DLD1 (cell line): ENCODE results near the gene PXN.
"Not testable (repeated sequence)": the region's sequence is repeated elsewhere in the genome, so short reads cannot be mapped to it uniquely, and the experiment has no call there.

Experiments used
- in situ Hi-C: cut with HindIII; loops from 2 replicates; pipeline ENCODE4 v1.10.0; 2017; ENCODE audit warnings: low sequenced_read_pairs

PXN gene

GRCh38 chr12:120211904-120212283, 53.6 kb downstream of the PXN start:
- in situ Hi-C loops: no loop called here

GRCh38 chr12:120211243-120211903, 54.2 kb downstream of the PXN start:
- in situ Hi-C loops: no loop called here

GRCh38 chr12:120209851-120210250, 55.7 kb downstream of the PXN start:
- in situ Hi-C loops: no loop called here

GRCh38 chr12:120207227-120207626, 58.3 kb downstream of the PXN start:
- in situ Hi-C loops: no loop called here

- in situ Hi-C loops: not testable (repeated sequence)
These were observed 58.7 kb downstream of the PXN start for GRCh38 chr12:120206781-120207180.

- in situ Hi-C loops: no loop called here
These were observed 59.3 kb downstream of the PXN start for GRCh38 chr12:120206228-120206627.

- in situ Hi-C loops: no loop called here
These were observed 61.4 kb downstream of the PXN start for GRCh38 chr12:120204171-120204570.

- in situ Hi-C loops: no loop called here
These were observed 65.1 kb downstream of the PXN start for GRCh38 chr12:120200364-120200800.

- in situ Hi-C loops: no loop called here
These were observed 65.8 kb downstream of the PXN start for GRCh38 chr12:120199595-120200306.

GRCh38 chr12:120199025-120199424, 66.5 kb downstream of the PXN start:
- in situ Hi-C loops: no loop called here

GRCh38 chr12:120197542-120197887, 68.0 kb downstream of the PXN start:
- in situ Hi-C loops: no loop called here

- in situ Hi-C loops: not testable (repeated sequence)
These were observed 68.6 kb downstream of the PXN start for GRCh38 chr12:120196817-120197541.

GRCh38 chr12:120196363-120196762, 69.2 kb downstream of the PXN start:
- in situ Hi-C loops: no loop called here

- in situ Hi-C loops: no loop called here
These were observed 70.8 kb downstream of the PXN start, which contains the start of gene GCN1 for GRCh38 chr12:120194534-120195395. GCN1 (minus strand) TSS chr12:120194715; CDS start chr12:120194697, 18 bp downstream.

GRCh38 chr12:120194226-120194533, 71.3 kb downstream of the PXN start:
- in situ Hi-C loops: no loop called here

GRCh38 chr12:120193286-120193685, 72.2 kb downstream of the PXN start:
- in situ Hi-C loops: not testable (repeated sequence)

- in situ Hi-C loops: no loop called here
These were observed 74.5 kb downstream of the PXN start for GRCh38 chr12:120190985-120191480.

- in situ Hi-C loops: no loop called here
These were observed 75.1 kb downstream of the PXN start for GRCh38 chr12:120190386-120190785.

- in situ Hi-C loops: no loop called here
These were observed 78.9 kb downstream of the PXN start for GRCh38 chr12:120186654-120187053.

GRCh38 chr12:120183211-120183631, 82.3 kb downstream of the PXN start:
- in situ Hi-C loops: no loop called here
